ENCODE results near the gene PRIM1.

PRIM1 gene

GRCh38 chr12:56751712-56752598 lies at the start of gene PRIM1:
Gene PRIM1, minus strand, starts transcription at chr12:56752323. Its CDS starts 25 bp downstream, at chr12:56752298.
- CTCF ChIA-PET, result interaction anchor here (0.7 to 10.4 kb wide), 5 partner anchors 115 to 363 kb away, joined by 3 to 117 read pairs (median 5); partner anchors contain the start of gene ZBTB39
- no peak for TF ChIP-seq ZNF529 (tag by site-specific recombination; IDR thresholded peaks at IDR 0.05; ENCODE audit: insufficient replicate concordance)
- peak; percentile 85 for TF ChIP-seq ZNF362 (tag by site-specific recombination; IDR thresholded peaks at IDR 0.05)
- TF ChIP-seq ZFHX2 (tag by site-specific recombination; conservative IDR thresholded peaks at IDR 0.05), result peak; percentile 91
- TF ChIP-seq ZNF302 (tag by site-specific recombination; IDR thresholded peaks at IDR 0.05; ENCODE audit: low read depth), result no peak
- no peak for TF ChIP-seq ZNF211 (tag by site-specific recombination; IDR thresholded peaks at IDR 0.05; ENCODE audit: low read depth)
- no peak for TF ChIP-seq ZNF791 (tag by site-specific recombination; IDR thresholded peaks at IDR 0.05)
- TF ChIP-seq HOXD13 (CRISPR knock-in tag; IDR thresholded peaks at IDR 0.05; ENCODE audit: borderline replicate concordance), result no peak
- TF ChIP-seq PRDM2 (tag by site-specific recombination; IDR thresholded peaks at IDR 0.05; ENCODE audit: borderline replicate concordance), result no peak
- TF ChIP-seq SP3 (tag by site-specific recombination; IDR thresholded peaks at IDR 0.05), result peak; percentile 71
- no peak for TF ChIP-seq PRDM6 (tag by site-specific recombination; IDR thresholded peaks at IDR 0.05)
- peak; percentile 61; the same call in 1 of the 2 replicates for TF ChIP-seq BCL11B (tag by site-specific recombination; IDR thresholded peaks at IDR 0.05; ENCODE audit: low read depth)
- no peak for TF ChIP-seq ZNF747 (tag by site-specific recombination; IDR thresholded peaks at IDR 0.05)
- TF ChIP-seq YY1 (tag by site-specific recombination; IDR thresholded peaks at IDR 0.05), result peak; percentile 48; the same call in 1 of the 2 replicates
- no peak for TF ChIP-seq ZBTB7A (tag by site-specific recombination; IDR thresholded peaks at IDR 0.05; ENCODE audit: low read depth)
- no peak for TF ChIP-seq HOXC10 (CRISPR knock-in tag; IDR thresholded peaks at IDR 0.05)
- TF ChIP-seq ZNF571 (tag by site-specific recombination; IDR thresholded peaks at IDR 0.05), result no peak
- TF ChIP-seq ZNF148 (tag by site-specific recombination; IDR thresholded peaks at IDR 0.05; ENCODE audit: borderline replicate concordance), result no peak
- TF ChIP-seq INSM2 (tag by site-specific recombination; IDR thresholded peaks at IDR 0.05), result peak; percentile 53
- no peak; the same call in 1 of the 2 replicates for TF ChIP-seq KLF10 (tag by site-specific recombination; IDR thresholded peaks at IDR 0.05)
- no peak for TF ChIP-seq ZNF366 (tag by site-specific recombination; conservative IDR thresholded peaks at IDR 0.05)
- no peak for TF ChIP-seq ZNF132 (tag by site-specific recombination; IDR thresholded peaks at IDR 0.05; ENCODE audit: borderline replicate concordance)
- TF ChIP-seq ZNF391 (tag by site-specific recombination; IDR thresholded peaks at IDR 0.05; ENCODE audit: borderline replicate concordance, low read depth), result peak; percentile 39; the same call in 1 of the 2 replicates
- TF ChIP-seq ZNF114 (tag by site-specific recombination; IDR thresholded peaks at IDR 0.05), result no peak

More at GRCh38 chr12:56751712-56752598, at the start of gene PRIM1:
- POLR2A ChIA-PET, result interaction anchor here (0.6 to 1.9 kb wide), 10 partner anchors 9 to 934 kb away, joined by 3 to 11 read pairs (median 4); partner anchors contain the start of genes NACA, ORMDL2, PTGES3 and SARNP
- H3K4me1 ChIP-seq (ENCODE audit: control insufficient read depth, insufficient read depth, low read length), result peaks cover 6% of the 10 kb centered on the region
- peak within 1 kb of the TSS; percentile 83 for H3K4me3 ChIP-seq (ENCODE audit: low read depth, low read length)
- H3K9me3 ChIP-seq (ENCODE audit: control insufficient read depth, insufficient read depth, low read depth, low read length), result no peaks in the 10 kb centered on the region
- peaks cover 25 to 31% of the 10 kb centered on the region in 2 experiments for H3K36me3 ChIP-seq (ENCODE audit: control insufficient read depth in 2 of 2, insufficient read depth in 1 of 2, low read length in 2 of 2)
- peak within 1 kb of the TSS; percentile 80 for H3K27ac ChIP-seq (ENCODE audit: extremely low read depth, low read depth, low read length)
